Pancreas (tissue), 10 donors: ENCODE data around the gene RHBDL1. TPM values are rescaled to one million over a fixed set of nuclear protein-coding genes. Genes with fewer than 3 reads are reported as not detected.

Experiments used
- ATAC-seq, 4 donors: fragments of 200-7000 bp; cut with Tn5 transposase; one replicate each; pipeline versions ENCODE4 v1.8.0 to v1.9.1; 2020; ENCODE audit warnings: mild to moderate bottlenecking in 4 of 4, moderate library complexity in 4 of 4
- DNase-seq, 6 donors: peaks; one replicate each; pipeline ENCODE4 v3.0.0-alpha.2; 2020
- FAIRE-seq: peaks from 2 replicates; lab custom pipeline; 2012; peaks lifted over from hg19 to GRCh38; lab: Jason Lieb, UNC
- H3K27ac ChIP-seq, 4 donors: fragments of 200-600 bp; sonication (generic); 1 replicate in 3 of 4; 2 replicates in 1 of 4; pipeline versions ENCODE4 v1.5.0 to v1.8.0; 2020
- H3K27me3 ChIP-seq, 4 donors: fragments of 200-600 bp; one replicate each; pipeline ENCODE4 v1.8.0; 2021
- H3K36me3 ChIP-seq, 3 donors: fragments of 200-600 bp; sonication (generic) in 1 of 3; one replicate each; pipeline versions ENCODE4 v1.5.0 to v1.8.0; 2020 to 2021
- H3K4me1 ChIP-seq, 3 donors: fragments of 200-600 bp; one replicate each; pipeline ENCODE4 v1.8.0; 2021
- H3K4me3 ChIP-seq, 4 donors: fragments of 200-600 bp; sonication (generic) in 2 of 4; one replicate each; pipeline versions ENCODE4 v1.5.0 to v1.8.0; 2020 to 2021
- H3K9me3 ChIP-seq, 4 donors: fragments of 200-600 bp; one replicate each; pipeline ENCODE4 v1.8.0; 2021
- CTCF ChIP-seq, 4 donors: fragments of 200-600 bp; sonication (generic) in 3 of 4; IDR thresholded peaks; one replicate each; pipeline versions ENCODE4 v1.5.0 to v1.8.0; 2021; ENCODE audit warnings: antibody characterized with exemption in 4 of 4
- WGBS, 2 donors: extraction: QIAGEN DNeasy Blood & Tissue Kit; methylation state at CpG; one replicate each; pipeline ENCODE4 v1.1.7; 2013; 5-methylcytosine and 5-hydroxymethylcytosine counted together
- intact Hi-C, 3 donors: fragments of 100-400 bp; cut with DNase I; formaldehyde crosslinking; loops; one replicate each; pipeline versions ENCODE4 v1.11.1 to v1.14.2; 2022
- polyA plus RNA-seq, 2 donors: library from polyadenylated mRNA; stranded (reverse); fragments of 200-250 nt; gene quantifications; one replicate each; pipeline ENCODE4 v1.2.3, GENCODE V29; 2013
- total RNA-seq, 6 donors: library from RNA; stranded (reverse); fragmentation: NEBNext Ultra II Directional in 4 of 6; extraction: Animal tissue kit (Norgen Biotek cat#: 25700) in 4 of 6; gene quantifications; one replicate each; pipeline versions ENCODE4 v1.2.1 to v1.2.4, GENCODE V29; 2021 to 2023
- donor health status: healthy with polysubstance abuse.
- donor health status: DM: no; HTN: no; CAD: no; lungs with moderate emphysema.
- donor health status: DM: no; HTN: no; CAD: no.
- donor health status: control.
- donor health status: control.
- donor health status: Bipolar disorder and iron deficiency.
- donor health status: DM: yes; HTN: yes; CAD: no.
- donor health status: DM: no; HTN: no; CAD: no.
- donor health status: DM: no; HTN: no; CAD: no.
- donor health status: DM: yes; HTN: yes; CAD: no.

The RHBDL1 gene
- total and polyA plus RNA-seq, 8 donors: 0.28 to 5.1 (median 0.98) TPM

DNA sequence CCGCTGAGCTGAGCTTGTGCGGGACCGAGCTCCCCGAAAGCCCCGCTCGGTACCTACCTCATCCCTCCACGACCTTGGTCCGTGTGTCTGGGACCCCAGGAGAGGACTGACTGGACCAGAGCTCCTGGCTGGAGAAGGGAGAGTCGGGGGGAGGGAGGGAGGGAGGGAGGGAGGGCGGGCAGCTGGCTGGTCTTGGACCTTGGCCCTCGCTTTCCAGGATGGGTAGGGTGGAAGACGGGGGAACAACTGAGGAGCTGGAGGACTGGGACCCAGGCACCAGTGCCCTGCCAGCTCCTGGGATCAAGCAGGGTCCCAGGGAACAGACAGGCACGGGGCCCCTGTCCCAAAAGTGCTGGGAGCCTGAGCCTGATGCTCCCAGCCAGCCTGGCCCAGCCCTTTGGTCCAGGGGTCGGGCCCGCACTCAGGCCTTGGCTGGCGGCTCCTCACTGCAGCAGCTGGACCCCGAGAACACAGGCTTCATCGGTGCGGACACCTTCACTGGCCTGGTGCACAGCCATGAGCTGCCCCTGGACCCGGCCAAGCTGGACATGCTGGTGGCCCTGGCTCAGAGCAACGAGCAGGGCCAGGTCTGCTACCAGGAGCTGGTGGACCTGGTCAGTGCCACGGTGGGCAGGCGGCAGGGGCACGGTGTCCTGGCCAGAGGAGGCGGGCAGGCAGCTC lies 553 bp downstream of the RHBDL1 start:
- DNase-seq (peak in 1 of 6 donors; percentile 87), ATAC-seq (no peak), FAIRE-seq (no peak)
- H3K9me3 ChIP-seq: no peaks in the 10 kb centered on the region
- intact Hi-C loops: no loop called here
- peaks cover under 1 to 2% (median 1%) of the 10 kb centered on the region in 3 donors for H3K4me1 ChIP-seq
- no peak overlapping the region for H3K27ac ChIP-seq
- peaks cover 0 to 21% (median 20%) of the 10 kb centered on the region in 3 donors for H3K36me3 ChIP-seq
- H3K4me3 ChIP-seq: peak overlapping the region in 2 of 4 donors; percentile 30 to 35
- 42 to 46% methylated on average over 24 to 25 of the region's 25 CpGs for WGBS, 2 donors
- no peak for TF ChIP-seq CTCF (IDR thresholded peaks at IDR 0.05)
- no peaks in the 10 kb centered on the region for H3K27me3 ChIP-seq

- Histone ChIP-seq H3K4me1 (peaks cover 5 to 7% (median 6%) of the 10 kb centered on the region in 3 donors), H3K27ac (no peak overlapping the region), H3K36me3 (peaks cover 0 to 17% (median 15%) of the 10 kb centered on the region in 3 donors), H3K27me3 (no peaks in the 10 kb centered on the region), H3K4me3 (no peak overlapping the region), H3K9me3 (no peaks in the 10 kb centered on the region)
- no peak for TF ChIP-seq CTCF (IDR thresholded peaks at IDR 0.05)
- no peak for FAIRE-seq
- no peak for DNase-seq
- WGBS, 2 donors: 88 to 92% methylated on average over 18 to 21 of the region's 21 CpGs
- ATAC-seq: no peak
- intact Hi-C loops: no loop called here
Measured at GRCh38 chr16:676565-676902, 1.1 kb downstream of the RHBDL1 start.

DNA sequence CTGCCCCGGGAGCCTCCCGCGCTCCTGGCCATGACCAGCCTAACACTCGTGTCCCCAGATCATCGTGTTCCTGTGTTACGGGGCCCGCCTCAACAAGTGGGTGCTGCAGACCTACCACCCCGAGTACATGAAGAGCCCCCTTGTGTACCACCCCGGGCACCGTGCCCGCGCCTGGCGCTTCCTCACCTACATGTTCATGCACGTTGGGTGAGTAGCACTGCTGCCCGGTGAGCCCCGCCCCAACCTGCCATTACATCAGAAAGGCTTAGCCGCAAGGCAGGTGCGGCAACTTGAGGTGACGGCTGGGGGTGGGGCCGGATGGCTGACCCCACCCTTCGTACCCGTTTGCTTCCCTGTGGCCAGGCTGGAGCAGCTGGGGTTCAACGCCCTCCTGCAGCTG lies 1.4 kb downstream of the RHBDL1 start:
- FAIRE-seq: no peak

GRCh38 chr16:677316-678190 lies 2.1 kb downstream of the RHBDL1 start:
- FAIRE-seq (no peak), ATAC-seq (no peak), DNase-seq (peak in 2 of 6 donors; percentile 39 to 87)
- no peaks in the 10 kb centered on the region for H3K27me3 ChIP-seq
- intact Hi-C loops: no loop called here
- no peaks in the 10 kb centered on the region for H3K9me3 ChIP-seq
- H3K27ac ChIP-seq: no peak overlapping the region
- WGBS, 2 donors: 77 to 78% methylated on average over 49 to 57 of the region's 57 CpGs
- TF ChIP-seq CTCF (IDR thresholded peaks at IDR 0.05): no peak
- peaks cover 0 to 19% (median 17%) of the 10 kb centered on the region in 3 donors for H3K36me3 ChIP-seq
- H3K4me1 ChIP-seq: peaks cover 9 to 13% (median 12%) of the 10 kb centered on the region in 3 donors
- H3K4me3 ChIP-seq: no peak overlapping the region

More for the DNA sequence above, 1.4 kb downstream of the RHBDL1 start:
- DNase-seq (peak in 2 of 6 donors; percentile 33 to 84), ATAC-seq (no peak)
- Histone ChIP-seq H3K36me3 (peaks cover 0 to 19% (median 17%) of the 10 kb centered on the region in 3 donors), H3K27me3 (no peaks in the 10 kb centered on the region), H3K27ac (no peak overlapping the region), H3K4me3 (no peak overlapping the region), H3K9me3 (no peaks in the 10 kb centered on the region), H3K4me1 (peaks cover 9 to 11% (median 9%) of the 10 kb centered on the region in 3 donors)
- intact Hi-C loops: no loop called here
- WGBS, 2 donors: 76 to 82% methylated on average over 23 of the region's 23 CpGs
- TF ChIP-seq CTCF (IDR thresholded peaks at IDR 0.05): no peak
